HEK293T (cell line): Measurements from ENCODE around the gene KIAA1328.

Experiments used
- BHLHE40 ChIP-seq: fragments of 450-650 bp; IDR thresholded peaks from 2 replicates; pipeline ENCODE4 v1.6.1; 2016; ENCODE audit warnings: mild to moderate bottlenecking, moderate library complexity, borderline replicate concordance
- FOXA1 ChIP-seq: fragments of 450-650 bp; IDR thresholded peaks from 2 replicates; pipeline ENCODE4 v1.6.1; 2016; ENCODE audit warnings: mild to moderate bottlenecking
- HDGF ChIP-seq: fragments of 450-650 bp; IDR thresholded peaks from 2 replicates; pipeline ENCODE4 v1.6.1; 2017; ENCODE audit warnings: antibody characterized with exemption, borderline replicate concordance
- SUZ12 ChIP-seq: fragments of 450-650 bp; IDR thresholded peaks from 2 replicates; pipeline ENCODE4 v1.6.1; 2016; ENCODE audit warnings: mild to moderate bottlenecking
- TARDBP ChIP-seq: fragments of 450-650 bp; IDR thresholded peaks from 2 replicates; pipeline ENCODE4 v1.6.1; 2016

DNA sequence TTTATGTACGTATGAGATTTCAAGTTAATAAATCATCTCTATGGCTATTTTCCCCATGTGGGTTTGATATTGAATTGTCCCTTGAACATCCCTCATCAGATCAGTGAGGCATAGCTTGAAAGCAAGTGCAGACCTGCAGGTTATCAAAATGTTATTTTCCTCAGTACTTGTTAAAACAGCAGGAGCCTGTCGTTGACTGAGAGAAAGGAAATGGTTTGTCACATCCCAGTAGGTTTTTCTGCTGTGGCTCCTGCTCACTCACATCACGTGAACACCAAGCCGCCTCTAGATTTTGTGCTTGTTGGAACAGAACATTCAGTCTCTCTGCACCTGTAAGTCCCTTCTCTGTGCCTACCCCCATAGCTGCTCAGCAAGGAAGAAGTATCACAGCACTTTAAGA, 396.4 kb downstream of the KIAA1328 start:
- TF ChIP-seq FOXA1: no peak
- no peak for TF ChIP-seq TARDBP
- TF ChIP-seq BHLHE40: no peak
- TF ChIP-seq HDGF: no peak
- TF ChIP-seq SUZ12: no peak
